Activated T-helper 9 cell treated with anti-CD3 and anti-CD28 coated beads, Interleukin-2, amount 50 U/mL, for 16 hours (primary cell): ENCODE results near the gene HLA-DQB2.
"Not testable (repeated sequence)": the region's sequence is repeated elsewhere in the genome, so short reads cannot be mapped to it uniquely, and the experiment has no call there.

Experiments
- DNase-seq: peaks from one replicate; pipeline ENCODE4 v3.0.0-alpha.2; 2020; ENCODE audit warnings: low read depth

Gene HLA-DQB2

GRCh38 chr6:32763421-32763820, at the start of gene HLA-DQB2:
Gene HLA-DQB2, minus strand, starts transcription at chr6:32763532. Its CDS starts 62 bp downstream, at chr6:32763470.
- no peak for DNase-seq

GRCh38 chr6:32809171-32809570, 45.8 kb upstream of the HLA-DQB2 start:
- no peak for DNase-seq

DNA sequence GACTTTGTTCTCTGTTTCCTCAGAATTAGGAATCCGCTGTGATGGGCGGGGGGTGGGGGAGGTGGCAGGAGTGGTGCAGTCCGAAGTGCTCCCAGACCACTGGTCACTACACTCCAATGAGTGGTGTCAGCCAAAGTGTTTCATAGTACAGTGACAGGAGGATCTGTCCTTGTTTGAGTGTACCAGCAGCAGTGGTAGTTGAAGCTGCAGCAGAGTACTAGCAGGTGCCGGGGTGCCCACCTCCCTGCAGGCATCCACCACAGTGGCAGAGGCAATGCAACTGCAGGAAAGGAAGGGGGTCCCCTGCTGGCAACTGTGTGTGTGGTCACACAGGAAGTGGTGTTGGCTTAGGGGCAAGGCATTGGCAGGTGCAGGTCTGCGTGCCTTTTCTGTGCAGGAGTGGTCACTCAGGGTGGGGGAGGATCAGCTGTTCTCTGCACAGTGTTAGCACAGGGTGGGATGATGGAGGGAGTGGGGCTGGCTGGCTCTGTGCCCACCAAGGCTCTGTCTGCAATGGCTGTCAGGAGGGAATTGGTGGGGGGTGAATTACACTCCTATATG, 43.8 kb upstream of the HLA-DQB2 start:
- DNase-seq, result no peak

DNA sequence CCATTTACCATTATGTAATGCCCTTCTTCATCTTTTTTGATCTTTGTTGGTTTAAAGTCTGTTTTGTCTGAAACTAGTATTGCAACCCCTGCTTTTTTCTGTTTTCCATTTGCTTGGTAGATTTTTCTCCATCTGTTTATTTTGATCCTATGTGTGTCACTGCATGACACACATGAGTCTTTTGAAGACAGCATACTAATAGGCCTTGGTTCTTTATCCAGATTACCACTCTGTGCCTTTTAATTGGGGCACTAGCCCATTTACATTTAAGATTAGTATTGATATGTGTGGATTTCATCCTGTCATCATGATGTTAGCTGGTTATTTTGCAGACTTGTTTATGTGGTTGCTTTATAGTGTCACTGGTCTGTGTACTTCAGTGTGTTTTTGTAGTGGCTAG, 42.1 kb upstream of the HLA-DQB2 start:
- not testable (repeated sequence) for DNase-seq

GRCh38 chr6:32803416-32803815, 40.1 kb upstream of the HLA-DQB2 start:
- DNase-seq, result no peak

DNA sequence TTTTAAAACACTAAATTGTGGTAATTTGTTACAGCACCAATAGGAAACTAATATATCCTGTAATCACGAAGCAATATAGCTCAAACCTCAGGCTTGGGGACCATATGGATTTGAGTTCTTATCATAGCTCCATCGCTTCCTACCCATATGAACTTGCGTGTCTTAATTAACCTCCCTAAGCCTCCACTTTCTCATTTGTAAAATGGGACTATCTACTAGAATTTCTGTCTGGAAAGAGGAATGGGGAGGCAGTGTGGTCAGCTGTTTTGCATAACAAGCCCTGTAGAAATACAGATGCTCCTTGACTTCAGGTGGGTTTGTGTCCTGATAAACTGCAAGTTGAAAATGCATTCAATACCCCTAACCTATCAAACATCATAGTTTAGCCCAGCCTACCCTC, 36.4 kb upstream of the HLA-DQB2 start:
- no peak for DNase-seq

- DNase-seq, result no peak
Measured at GRCh38 chr6:32799168-32799567, 35.8 kb upstream of the HLA-DQB2 start.

GRCh38 chr6:32796848-32797776, 33.8 kb upstream of the HLA-DQB2 start:
- peak; percentile 64 for DNase-seq

DNA sequence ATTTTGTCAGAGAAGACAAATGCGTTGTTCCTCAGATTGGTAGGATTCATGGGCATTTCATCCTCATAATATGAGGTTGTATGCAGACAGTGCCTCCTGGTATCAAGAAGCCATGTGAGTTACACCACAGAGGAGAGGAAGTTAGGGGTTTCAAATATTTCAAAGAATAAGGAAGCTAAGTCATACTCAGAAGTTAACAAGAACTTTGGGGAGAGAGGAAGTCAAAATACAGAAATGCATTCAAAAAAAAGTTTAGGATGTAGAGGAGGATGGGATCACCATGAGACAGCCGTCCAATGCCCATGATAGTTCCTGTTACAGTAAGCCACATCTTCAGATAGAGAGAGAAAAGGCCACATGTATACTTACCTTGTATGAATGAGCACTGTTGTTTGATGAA, 31.2 kb upstream of the HLA-DQB2 start:
- DNase-seq, result no peak

GRCh38 chr6:32792901-32793435, 29.6 kb upstream of the HLA-DQB2 start:
- no peak for DNase-seq

DNA sequence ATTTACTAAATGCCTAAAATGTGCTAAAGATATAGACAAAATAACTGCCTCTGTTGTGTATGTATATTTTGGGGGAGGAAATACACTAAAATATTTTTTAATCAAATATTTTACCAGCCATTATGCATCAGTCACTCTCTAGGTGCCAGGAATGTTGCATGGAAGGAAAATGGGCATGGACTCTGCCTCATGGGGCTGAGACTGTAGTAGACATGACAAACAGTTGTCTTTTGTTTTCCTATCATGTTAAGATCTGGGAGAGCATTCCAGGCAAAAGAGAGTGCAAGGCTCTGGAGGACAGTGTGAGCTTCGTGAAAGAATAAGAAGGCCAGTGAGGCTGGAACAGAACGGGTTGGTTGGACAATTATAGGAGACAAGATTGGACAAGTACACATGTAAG, 27.0 kb upstream of the HLA-DQB2 start:
- DNase-seq, result no peak

GRCh38 chr6:32785781-32786533, 22.6 kb upstream of the HLA-DQB2 start:
- no peak for DNase-seq

DNA sequence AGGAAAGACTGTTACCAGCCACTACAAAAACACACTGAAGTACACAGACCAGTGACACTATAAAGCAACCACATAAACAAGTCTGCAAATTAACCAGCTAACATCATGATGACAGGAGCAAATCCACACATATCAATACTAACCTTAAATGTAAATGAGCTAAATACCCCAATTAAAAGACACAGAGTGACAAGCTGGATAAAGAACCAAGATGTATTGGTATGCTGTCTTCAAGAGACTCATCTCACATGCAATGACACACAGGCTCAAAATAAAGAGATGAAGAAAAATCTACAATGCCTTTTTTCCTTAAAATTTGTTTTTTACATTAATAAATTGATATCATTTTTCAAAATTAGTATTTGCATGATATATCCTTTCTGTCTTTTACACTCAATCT, 19.6 kb upstream of the HLA-DQB2 start:
- not testable (repeated sequence) for DNase-seq

DNA sequence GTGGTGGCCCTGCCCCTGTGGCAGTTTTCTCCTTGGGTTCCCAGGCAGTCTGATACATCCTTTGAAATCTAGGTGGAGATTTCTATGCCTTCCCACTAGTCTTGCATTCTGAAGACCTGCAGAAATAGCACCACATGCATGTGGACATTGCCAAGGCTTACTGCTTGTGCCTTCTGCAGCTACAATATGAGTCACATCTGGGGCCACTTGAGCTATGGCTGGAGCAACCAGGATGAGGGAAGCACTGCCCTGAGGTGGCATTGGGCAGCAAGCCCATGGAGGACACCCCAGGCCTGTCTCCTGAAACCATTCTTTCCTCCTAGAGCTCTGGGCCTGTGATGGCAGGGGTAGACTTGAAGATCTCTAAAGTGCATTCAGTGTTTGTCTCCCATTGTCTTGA, 15.7 kb upstream of the HLA-DQB2 start:
- no peak for DNase-seq

- no peak for DNase-seq
Measured at GRCh38 chr6:32775071-32775470, 11.7 kb upstream of the HLA-DQB2 start.

DNA sequence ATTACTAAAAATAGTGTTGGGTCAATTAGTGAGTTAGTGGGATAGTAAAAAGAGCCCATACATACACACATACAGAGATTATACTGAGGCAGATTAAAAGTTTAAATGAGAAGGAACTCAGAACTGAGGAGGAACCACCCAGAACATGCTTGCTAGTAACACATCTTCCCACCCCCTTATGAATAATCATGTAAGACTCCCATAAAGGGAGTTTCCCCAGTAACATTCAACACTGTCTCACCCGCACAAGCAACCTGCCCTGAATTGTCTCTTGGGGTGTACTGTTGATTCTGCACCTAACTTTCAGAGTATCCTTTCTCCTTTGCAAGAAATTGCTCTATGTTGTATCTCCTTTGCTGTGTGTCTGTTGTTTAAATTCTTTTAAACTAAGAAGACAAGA, 11.1 kb upstream of the HLA-DQB2 start:
- no peak for DNase-seq

GRCh38 chr6:32772656-32773055, 9.3 kb upstream of the HLA-DQB2 start:
- DNase-seq, result no peak

DNA sequence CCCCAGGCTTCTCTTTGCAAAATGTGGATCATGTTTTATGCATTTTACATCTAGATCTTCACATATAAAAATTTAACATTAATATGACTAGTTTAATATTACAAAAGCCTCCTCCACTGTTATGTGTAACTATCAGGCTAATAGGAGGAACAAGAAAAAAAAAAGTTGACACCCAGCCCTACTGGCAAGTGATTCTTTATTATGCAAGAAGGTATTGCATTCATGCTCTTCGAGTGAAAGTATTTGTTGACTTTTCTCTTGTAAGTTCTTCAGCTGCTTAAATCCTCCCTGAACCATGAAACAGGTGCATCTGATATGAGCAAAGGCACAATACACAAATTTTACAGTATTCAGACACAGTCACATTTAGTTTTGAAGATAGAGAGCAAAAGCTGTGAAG, 716 bp upstream of the HLA-DQB2 start:
- no peak for DNase-seq

- no peak for DNase-seq
Measured at GRCh38 chr6:32761548-32761947, 1.8 kb downstream of the HLA-DQB2 start.

DNA sequence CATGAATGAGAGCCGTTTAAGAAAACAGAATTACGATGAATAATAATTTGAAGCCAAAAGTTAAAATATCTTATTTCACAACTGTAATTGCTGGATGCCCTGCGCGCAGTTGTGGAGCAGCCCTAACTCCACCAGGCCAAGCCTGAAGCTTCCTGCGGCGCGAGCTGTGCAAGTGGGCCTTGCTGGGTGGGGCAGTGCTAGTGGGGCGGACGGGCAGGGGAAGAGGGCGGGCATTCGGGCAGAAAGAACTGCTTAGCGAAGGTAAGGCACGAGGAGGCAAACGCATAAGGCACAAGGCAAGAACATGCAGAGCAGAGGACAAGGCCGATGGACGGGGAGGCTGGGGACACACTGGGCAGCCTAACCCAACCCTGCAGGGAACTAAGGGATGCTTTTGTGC, 2.3 kb downstream of the HLA-DQB2 start:
- DNase-seq, result no peak

GRCh38 chr6:32759669-32760068, 3.7 kb downstream of the HLA-DQB2 start:
- no peak for DNase-seq

DNA sequence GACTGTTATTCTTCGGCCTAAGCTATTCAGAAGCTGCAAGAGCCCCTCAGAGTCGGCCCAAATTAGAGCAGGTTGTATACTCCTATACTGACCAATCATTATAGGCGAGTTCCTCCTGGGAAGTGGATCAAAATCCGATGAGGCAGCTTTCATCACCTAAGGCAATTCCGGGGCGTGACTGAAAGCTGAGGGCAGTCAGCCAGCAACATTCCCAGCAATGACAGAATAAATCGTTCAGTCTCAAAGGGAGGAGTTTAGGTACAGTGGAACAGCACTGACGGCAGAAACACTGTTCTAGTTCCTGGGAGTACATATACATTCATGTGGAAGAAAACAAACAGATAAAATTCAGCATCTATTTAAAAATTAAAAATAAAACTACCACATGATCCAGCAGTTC, 10.8 kb downstream of the HLA-DQB2 start:
- no peak for DNase-seq

DNA sequence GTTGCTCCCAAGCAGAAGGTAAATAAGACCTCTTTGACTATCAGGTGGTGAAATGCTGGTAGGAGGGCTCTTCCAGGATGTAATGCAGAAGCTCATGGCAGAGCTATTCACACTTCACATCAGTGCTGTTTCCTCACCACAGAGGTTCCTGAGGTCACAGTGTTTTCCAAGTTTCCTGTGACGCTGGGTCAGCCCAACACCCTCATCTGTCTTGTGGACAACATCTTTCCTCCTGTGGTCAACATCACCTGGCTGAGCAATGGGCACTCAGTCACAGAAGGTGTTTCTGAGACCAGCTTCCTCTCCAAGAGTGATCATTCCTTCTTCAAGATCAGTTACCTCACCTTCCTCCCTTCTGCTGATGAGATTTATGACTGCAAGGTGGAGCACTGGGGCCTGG, 17.7 kb downstream of the HLA-DQB2 start:
- DNase-seq, result not testable (repeated sequence)
